HL-60 (cell line): ENCODE measurements around the gene TNS2.

Source experiments
- DNase-seq, 2 experiments: peaks; one replicate each; pipeline ENCODE4 v3.0.0-alpha.2; 2010 to 2020; ENCODE audit warnings: low read depth in 1 of 2, low spot score in 1 of 2
- H3K27ac ChIP-seq: fragments of 250-450 bp; sonication (Bioruptor Pico); replicated peaks from 2 replicates; pipeline ENCODE4 v1.5.1; 2020; ENCODE audit warnings: mild to moderate bottlenecking, moderate library complexity
- H3K27me3 ChIP-seq: fragments of 250-450 bp; sonication (Bioruptor Pico); 2 replicates; pipeline ENCODE4 v1.5.1; 2021; ENCODE audit warnings: mild to moderate bottlenecking, moderate library complexity; ENCODE audit not compliant: insufficient read depth, poor library complexity, severe bottlenecking
- H3K4me3 ChIP-seq: replicated peaks from 2 replicates; pipeline ENCODE4 v1.5.1; 2011; ENCODE audit warnings: mild to moderate bottlenecking, control low read depth, low read length; ENCODE audit not compliant: insufficient read depth
- GABPA ChIP-seq: IDR thresholded peaks from 2 replicates; pipeline ENCODE4 v1.6.1; 2012; ENCODE audit warnings: low read depth
- POLR2AphosphoS5 ChIP-seq: IDR thresholded peaks from 2 replicates; pipeline ENCODE4 v1.6.1; 2012; ENCODE audit warnings: low read depth
- SPI1 ChIP-seq: IDR thresholded peaks from 2 replicates; pipeline ENCODE4 v1.6.1; 2012; ENCODE audit warnings: low read depth, mild to moderate bottlenecking, borderline replicate concordance
- TF ChIP-seq, protein P1 (sequence below): IDR thresholded peaks from 2 replicates; pipeline ENCODE4 v1.6.1; 2012; ENCODE audit warnings: low read depth; ENCODE audit not compliant: insufficient replicate concordance
- TF ChIP-seq, protein P2 (sequence below): IDR thresholded peaks from one replicate; pipeline ENCODE4 v1.5.1; 2011; ENCODE audit warnings: low read length, control low read depth, inconsistent platforms; ENCODE audit not compliant: insufficient read depth

Gene TNS2

DNA sequence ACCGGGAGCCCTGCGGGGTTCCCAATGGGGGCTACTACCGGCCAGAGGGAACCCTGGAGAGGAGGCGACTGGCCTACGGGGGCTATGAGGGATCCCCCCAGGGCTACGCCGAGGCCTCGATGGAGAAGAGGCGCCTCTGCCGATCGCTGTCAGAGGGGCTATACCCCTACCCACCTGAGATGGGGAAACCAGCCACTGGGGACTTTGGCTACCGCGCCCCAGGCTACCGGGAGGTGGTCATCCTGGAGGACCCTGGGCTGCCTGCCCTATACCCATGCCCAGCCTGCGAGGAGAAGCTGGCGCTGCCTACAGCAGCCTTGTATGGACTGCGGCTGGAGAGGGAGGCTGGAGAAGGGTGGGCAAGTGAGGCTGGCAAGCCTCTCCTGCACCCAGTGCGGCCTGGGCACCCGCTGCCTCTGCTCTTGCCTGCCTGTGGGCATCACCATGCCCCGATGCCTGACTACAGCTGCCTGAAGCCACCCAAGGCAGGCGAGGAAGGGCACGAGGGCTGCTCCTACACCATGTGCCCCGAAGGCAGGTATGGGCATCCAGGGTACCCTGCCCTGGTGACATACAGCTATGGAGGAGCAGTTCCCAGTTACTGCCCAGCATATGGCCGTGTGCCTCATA, 9.7 kb downstream of the TNS2 start:
- H3K4me3 ChIP-seq: no peak overlapping the region
- no peak for DNase-seq

DNA sequence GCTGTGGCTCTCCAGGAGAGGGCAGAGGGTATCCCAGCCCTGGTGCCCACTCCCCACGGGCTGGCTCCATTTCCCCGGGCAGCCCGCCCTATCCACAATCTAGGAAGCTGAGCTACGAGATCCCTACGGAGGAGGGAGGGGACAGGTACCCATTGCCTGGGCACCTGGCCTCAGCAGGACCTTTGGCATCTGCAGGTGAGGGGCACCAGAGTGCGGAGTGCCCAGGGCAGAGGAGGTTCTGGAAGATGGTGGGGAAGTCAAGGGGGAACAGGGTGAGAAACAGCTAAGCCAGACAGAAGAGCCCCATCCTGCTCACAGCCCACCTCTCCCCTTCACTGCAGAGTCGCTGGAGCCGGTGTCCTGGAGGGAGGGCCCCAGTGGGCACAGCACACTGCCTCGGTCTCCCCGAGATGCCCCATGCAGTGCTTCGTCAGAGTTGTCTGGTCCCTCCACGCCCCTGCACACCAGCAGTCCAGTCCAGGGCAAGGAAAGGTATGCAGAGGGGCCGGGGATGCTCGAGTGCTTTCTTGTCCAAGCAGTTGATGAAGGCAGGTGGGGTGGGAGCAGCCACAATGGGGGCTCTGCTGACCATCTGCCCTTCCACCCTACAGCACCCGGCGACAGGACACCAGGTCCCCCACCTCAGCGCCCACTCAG, 10.3 kb downstream of the TNS2 start:
- no peak overlapping the region for H3K4me3 ChIP-seq
- no peak for TF ChIP-seq GABPA
- TF ChIP-seq POLR2AphosphoS5: no peak
- TF ChIP-seq, protein P1, sequence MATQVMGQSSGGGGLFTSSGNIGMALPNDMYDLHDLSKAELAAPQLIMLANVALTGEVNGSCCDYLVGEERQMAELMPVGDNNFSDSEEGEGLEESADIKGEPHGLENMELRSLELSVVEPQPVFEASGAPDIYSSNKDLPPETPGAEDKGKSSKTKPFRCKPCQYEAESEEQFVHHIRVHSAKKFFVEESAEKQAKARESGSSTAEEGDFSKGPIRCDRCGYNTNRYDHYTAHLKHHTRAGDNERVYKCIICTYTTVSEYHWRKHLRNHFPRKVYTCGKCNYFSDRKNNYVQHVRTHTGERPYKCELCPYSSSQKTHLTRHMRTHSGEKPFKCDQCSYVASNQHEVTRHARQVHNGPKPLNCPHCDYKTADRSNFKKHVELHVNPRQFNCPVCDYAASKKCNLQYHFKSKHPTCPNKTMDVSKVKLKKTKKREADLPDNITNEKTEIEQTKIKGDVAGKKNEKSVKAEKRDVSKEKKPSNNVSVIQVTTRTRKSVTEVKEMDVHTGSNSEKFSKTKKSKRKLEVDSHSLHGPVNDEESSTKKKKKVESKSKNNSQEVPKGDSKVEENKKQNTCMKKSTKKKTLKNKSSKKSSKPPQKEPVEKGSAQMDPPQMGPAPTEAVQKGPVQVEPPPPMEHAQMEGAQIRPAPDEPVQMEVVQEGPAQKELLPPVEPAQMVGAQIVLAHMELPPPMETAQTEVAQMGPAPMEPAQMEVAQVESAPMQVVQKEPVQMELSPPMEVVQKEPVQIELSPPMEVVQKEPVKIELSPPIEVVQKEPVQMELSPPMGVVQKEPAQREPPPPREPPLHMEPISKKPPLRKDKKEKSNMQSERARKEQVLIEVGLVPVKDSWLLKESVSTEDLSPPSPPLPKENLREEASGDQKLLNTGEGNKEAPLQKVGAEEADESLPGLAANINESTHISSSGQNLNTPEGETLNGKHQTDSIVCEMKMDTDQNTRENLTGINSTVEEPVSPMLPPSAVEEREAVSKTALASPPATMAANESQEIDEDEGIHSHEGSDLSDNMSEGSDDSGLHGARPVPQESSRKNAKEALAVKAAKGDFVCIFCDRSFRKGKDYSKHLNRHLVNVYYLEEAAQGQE: no peak
- TF ChIP-seq SPI1: no peak
- TF ChIP-seq, protein P2, sequence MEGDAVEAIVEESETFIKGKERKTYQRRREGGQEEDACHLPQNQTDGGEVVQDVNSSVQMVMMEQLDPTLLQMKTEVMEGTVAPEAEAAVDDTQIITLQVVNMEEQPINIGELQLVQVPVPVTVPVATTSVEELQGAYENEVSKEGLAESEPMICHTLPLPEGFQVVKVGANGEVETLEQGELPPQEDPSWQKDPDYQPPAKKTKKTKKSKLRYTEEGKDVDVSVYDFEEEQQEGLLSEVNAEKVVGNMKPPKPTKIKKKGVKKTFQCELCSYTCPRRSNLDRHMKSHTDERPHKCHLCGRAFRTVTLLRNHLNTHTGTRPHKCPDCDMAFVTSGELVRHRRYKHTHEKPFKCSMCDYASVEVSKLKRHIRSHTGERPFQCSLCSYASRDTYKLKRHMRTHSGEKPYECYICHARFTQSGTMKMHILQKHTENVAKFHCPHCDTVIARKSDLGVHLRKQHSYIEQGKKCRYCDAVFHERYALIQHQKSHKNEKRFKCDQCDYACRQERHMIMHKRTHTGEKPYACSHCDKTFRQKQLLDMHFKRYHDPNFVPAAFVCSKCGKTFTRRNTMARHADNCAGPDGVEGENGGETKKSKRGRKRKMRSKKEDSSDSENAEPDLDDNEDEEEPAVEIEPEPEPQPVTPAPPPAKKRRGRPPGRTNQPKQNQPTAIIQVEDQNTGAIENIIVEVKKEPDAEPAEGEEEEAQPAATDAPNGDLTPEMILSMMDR: no peak
- H3K27me3 ChIP-seq: peaks cover 8% of the 10 kb centered on the region
- no peak overlapping the region for H3K27ac ChIP-seq
- no peak for DNase-seq

More for the DNA sequence above, 9.7 kb downstream of the TNS2 start:
- TF ChIP-seq, protein P1: no peak
- TF ChIP-seq POLR2AphosphoS5: no peak
- TF ChIP-seq, protein P2: no peak
- TF ChIP-seq SPI1: no peak
- no peak for TF ChIP-seq GABPA
- peaks cover 8% of the 10 kb centered on the region for H3K27me3 ChIP-seq
- no peak overlapping the region for H3K27ac ChIP-seq

DNA sequence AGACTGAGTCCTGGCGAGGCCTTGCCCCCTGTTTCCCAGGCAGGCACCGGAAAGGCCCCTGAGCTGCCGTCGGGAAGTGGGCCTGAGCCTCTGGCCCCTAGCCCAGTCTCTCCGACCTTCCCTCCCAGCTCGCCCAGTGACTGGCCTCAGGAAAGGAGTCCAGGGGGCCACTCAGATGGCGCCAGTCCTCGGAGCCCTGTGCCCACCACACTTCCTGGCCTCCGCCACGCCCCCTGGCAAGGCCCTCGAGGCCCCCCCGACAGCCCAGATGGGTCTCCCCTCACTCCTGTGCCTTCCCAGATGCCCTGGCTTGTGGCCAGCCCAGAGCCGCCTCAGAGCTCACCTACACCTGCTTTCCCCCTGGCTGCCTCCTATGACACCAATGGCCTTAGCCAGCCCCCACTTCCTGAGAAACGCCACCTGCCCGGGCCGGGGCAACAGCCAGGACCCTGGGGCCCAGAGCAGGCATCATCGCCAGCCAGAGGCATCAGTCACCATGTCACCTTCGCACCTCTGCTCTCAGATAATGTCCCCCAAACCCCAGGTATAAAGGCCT, 10.9 kb downstream of the TNS2 start:
- Histone ChIP-seq H3K27ac (no peak overlapping the region), H3K27me3 (peaks cover 8% of the 10 kb centered on the region), H3K4me3 (no peak overlapping the region)
- TF ChIP-seq, protein P1: no peak
- TF ChIP-seq, protein P2: no peak
- no peak for TF ChIP-seq GABPA
- TF ChIP-seq SPI1: no peak
- no peak for TF ChIP-seq POLR2AphosphoS5
- no peak for DNase-seq
